ENCODE data around the gene NIPAL1.

Gene NIPAL1

DNA sequence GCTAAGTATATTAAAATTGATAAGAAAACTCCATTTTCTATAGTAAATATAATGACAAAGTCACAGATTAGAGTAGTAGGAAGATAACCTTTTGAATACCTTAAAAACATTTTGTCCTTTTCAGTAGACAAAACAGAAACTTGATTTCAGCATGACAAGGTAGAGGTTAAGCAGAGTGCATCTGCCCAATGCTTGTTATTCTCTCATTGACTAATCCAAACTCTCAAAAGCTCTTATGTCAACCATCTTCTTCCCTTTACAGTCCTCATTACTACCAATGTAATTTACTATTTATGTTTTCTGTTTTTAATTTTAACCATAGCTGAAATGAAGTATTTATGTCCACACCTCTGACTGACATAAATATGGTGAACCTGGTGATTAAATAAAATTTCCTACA lies 11.1 kb downstream of the NIPAL1 start:
- DNase-seq (ENCODE audit: low read depth in 2 of 2): no peak

- no peak for DNase-seq (ENCODE audit: low read depth in 2 of 2)
Measured at GRCh38 chr4:48028696-48029095, 12.1 kb downstream of the NIPAL1 start.

DNA sequence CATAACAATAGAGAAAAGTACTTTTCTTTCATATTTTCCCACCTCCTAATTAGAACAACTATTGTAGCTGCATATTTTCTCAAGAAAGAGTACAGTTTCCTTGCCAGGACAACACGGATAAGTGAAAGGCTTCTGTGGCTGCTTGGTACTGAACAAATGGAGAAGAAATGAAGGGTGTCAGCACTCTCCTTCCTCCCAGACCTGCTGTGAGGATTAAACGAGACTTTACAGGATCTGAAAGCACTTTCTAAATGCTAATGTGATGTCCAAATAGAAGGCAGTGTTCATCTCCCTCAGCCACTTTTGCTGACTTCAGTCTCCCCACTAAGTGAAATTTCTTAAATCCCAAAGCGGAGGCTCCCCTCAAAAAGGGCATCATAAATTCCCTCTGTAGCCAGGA lies 13.9 kb downstream of the NIPAL1 start:
- DNase-seq (ENCODE audit: low read depth in 2 of 2): no peak

- DNase-seq (ENCODE audit: low read depth in 2 of 2): no peak
Measured at GRCh38 chr4:48031802-48032525, 15.4 kb downstream of the NIPAL1 start.

DNA sequence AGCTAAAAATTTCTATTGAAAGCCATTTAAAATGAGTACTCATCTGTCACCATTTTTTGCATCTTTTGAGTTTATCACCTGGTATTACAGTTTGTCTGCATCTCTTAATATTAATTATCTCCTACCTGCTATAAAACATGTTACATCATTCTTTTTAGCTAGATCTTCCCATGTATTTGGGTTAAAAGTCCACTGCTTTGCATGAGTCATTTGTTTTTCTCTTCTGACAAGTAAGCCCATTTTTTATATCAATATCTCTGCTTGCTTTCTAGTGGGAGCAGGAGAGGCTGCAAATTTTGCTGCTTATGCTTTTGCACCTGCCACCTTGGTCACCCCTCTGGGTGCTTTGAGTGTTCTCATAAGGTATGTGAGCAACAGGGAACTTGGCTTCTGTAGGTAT lies 16.1 kb downstream of the NIPAL1 start:
- no peak for DNase-seq (ENCODE audit: low read depth in 2 of 2)

- DNase-seq (ENCODE audit: low read depth in 2 of 2): no peak
Measured at GRCh38 chr4:48033412-48033811, 16.8 kb downstream of the NIPAL1 start.

DNA sequence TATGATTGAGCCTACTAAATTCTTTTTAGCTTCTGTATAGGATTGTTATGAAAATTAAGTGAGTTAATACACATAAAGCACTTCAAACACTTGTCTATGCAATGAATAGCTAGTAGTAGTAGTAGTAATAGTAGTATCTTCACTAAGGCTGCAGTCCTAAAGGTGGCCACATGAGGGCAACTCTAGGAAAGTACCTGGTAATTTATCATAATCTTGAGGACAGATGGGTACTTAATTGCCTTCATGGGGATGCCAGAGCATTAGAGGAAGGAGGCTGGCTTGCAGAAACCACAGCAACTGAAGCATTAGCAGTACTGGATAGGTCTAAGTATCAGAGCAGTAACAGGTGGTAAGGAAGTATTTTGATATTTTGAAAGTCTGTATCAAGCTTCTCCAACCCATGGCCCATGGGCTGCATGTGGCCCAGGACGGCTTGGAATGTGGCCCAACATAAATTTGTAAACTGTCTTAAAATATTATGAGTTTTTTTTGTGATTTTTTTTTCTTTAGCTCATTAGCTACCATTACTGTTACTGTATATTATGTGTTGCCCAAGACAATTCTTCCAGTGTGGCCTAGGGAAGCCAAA lies 17.3 kb downstream of the NIPAL1 start:
- peak; percentile 46 to 47 for DNase-seq (ENCODE audit: low read depth in 2 of 2)

DNA sequence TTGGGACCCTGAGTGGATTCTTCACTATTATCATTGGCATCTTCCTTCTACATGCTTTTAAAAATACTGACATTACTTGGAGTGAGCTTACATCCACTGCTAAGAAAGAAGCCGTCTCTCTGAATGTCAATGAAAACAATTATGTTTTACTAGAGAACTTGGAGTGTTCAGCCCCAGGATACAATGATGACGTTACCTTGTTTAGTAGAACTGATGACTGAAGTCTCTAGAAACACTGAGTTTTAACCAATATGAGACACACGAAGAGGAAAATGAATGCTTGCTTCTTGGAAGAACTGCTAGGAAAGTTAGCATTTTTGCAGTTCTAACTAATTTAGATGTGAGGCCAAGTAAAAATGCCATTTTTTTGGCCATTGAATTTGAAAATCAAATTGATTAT lies 19.4 kb downstream of the NIPAL1 start:
- no peak for DNase-seq (ENCODE audit: low read depth in 2 of 2)

DNA sequence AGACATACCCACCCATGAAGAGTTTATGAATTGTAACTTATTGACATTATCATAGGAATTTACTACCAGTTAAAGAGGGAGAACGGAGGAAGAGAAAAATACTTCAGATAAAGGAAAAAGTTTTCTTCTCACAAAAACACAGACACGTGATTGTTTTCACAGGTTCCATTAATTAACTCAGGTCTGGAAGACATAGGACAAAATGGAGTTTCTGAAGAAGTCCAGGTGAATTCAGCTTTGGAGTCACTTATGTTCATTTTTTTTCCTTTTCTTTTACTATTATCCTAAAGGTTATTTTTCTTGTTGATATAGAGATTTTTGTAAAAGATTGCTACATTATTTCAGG lies 20.5 kb downstream of the NIPAL1 start:
- no peak for DNase-seq (ENCODE audit: low read depth in 2 of 2)

GRCh38 chr4:48038666-48039065 lies 22.1 kb downstream of the NIPAL1 start:
- no peak for DNase-seq (ENCODE audit: low read depth in 2 of 2)

GRCh38 chr4:48039561-48039960 lies 23.0 kb downstream of the NIPAL1 start:
- no peak for DNase-seq (ENCODE audit: low read depth in 2 of 2)

GRCh38 chr4:48041535-48042137 lies 25.1 kb downstream of the NIPAL1 start:
- DNase-seq (ENCODE audit: low read depth in 2 of 2): peak in 1 of 2 donors; percentile 21

DNA sequence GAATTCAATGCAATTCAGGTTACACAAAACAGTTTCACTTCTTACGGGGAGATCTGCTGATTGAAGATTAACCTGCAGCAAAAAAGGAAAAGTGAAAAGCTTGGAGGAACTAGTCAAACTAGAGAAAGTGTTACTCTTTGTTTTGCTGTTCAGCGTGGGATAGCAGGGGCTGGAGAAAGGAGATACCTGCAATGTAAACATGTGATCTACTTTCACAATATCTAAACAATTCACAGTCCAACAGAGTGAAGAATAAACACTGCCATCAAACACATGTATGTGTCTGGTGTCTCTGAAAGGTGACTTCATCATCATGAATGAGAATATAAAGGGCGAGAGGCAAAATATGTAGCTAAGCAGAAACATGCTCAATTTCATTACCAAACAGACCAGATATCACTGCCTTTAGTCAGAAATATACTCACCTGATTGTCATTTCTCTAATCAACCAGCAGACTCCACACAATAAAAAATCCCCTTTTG lies 26.4 kb downstream of the NIPAL1 start:
- no peak for DNase-seq (ENCODE audit: low read depth in 2 of 2)

DNA sequence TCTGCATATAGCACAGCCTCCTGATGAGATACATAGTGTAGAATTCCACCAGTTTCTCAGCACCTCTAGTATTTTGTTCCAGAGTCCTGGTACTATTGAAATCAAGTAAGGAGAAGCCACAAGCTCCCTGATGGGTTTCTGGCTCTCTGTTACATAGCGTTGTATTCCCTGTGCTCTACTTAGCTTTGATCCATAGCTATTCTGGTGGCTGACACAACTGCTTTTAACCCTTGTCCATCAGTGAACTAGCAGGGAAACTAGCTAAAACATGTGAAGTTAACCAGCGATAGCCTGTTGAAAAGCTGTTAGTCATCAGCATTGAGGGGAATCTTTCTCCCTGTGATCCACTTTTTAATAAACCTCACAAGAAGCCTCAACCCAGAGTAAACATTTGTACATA lies 26.9 kb downstream of the NIPAL1 start:
- no peak for DNase-seq (ENCODE audit: low read depth in 2 of 2)

- DNase-seq (ENCODE audit: low read depth in 2 of 2): no peak
Measured at GRCh38 chr4:48044298-48044697, 27.7 kb downstream of the NIPAL1 start.

DNA sequence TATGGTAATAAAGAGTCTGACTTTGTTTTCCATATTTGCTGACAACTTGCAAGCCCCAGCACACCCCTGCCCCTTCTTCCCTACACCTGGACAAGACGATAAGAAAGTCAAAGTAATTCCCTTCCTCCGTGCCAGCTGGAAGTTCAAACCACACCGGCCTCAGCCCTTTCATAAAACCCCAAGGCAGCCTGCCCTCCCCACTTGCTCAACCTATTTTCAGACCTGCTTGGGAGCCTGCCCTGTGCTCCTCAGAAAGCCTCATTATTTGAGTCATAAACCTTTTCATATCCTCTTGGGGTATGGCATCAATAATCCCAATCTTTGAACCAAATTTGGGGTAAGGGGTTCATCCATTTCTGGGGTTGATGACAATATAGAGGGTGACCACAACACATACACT lies 29.5 kb downstream of the NIPAL1 start:
- no peak for DNase-seq (ENCODE audit: low read depth in 2 of 2)

- peak; percentile 49 to 66 for DNase-seq (ENCODE audit: low read depth in 2 of 2)
Measured at GRCh38 chr4:48047421-48047844, 30.9 kb downstream of the NIPAL1 start.

DNA sequence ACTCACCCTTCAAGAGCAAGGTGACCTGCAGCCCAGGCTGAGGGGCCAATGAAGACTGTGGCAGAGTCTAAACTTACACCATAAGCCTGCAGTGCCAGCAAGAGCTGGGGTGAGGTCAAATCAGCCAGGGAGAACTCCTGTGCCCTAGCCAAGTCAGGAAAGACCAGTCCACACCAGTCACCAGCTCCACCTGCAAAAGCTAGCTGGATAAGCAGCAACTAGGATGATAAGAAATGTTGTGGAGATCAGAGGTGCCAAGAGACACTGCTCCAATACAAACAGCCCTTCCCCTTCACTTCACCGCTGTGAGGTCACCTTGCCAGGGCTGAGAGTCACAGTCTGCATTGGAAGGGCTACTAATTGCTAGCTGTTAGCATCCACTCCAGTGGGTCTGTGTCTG lies 31.3 kb downstream of the NIPAL1 start:
- no peak for DNase-seq (ENCODE audit: low read depth in 2 of 2)

DNA sequence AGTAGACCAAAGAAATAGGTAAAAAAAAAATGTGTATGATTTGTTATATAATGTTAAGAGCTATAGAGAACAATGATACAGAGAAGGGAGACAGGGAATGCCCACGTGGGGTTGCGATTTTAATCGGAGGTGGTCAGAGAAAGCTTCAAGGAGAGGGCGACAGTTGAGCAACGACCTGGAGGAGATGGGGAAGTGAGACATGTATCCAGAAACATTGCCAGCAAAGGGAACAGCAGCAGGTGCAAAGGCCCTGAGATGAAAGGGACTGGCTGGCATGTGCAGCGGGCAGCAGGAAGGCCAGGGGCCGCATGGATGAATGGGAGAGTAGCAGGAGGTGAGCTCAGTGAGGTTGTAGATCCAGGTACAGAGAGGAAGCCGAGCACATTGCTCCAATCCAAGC lies 32.9 kb downstream of the NIPAL1 start:
- DNase-seq (ENCODE audit: low read depth in 2 of 2): no peak

DNA sequence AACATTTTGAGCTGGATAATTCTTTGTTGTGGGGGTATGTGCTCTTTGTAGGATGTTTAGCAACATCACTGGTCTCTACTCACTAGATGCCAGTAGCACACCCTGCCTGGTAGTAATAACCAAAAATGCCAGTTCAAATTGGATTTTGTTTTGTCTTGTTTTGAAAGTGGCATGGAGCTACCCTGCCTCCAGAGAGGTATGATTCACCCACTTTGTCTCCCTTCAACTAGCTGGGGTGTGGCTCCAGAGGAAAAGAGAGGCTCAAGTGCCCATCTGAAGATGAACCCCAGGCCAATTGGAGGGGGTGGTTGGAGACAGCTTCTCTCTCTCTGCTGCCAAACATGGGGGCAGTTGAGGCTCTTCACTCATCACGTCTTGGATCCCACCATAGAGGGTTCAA lies 34.5 kb downstream of the NIPAL1 start:
- no peak for DNase-seq (ENCODE audit: low read depth in 2 of 2)

- DNase-seq (ENCODE audit: low read depth in 2 of 2): no peak
Measured at GRCh38 chr4:48058617-48059530, 42.3 kb downstream of the NIPAL1 start.

DNA sequence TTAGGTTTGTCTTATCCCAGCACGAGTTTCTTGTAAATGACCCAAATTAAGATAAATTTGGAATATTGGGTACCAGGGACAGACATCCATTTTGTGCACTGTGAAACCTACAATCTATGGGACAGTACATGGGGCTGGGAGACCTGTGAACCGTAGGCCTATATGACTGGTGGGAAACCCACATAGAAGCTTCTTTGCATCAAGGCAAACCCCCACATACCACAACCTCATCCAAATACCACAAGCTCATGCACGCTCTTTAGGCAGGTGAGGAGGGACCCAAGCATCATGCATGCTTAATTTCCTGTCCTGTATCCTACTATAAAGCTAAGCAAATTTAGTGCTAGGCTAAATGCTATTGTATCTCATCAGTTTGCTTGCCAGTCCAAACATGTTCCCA lies 47.8 kb downstream of the NIPAL1 start:
- DNase-seq (ENCODE audit: low read depth in 2 of 2): no peak

Measured in activated CD4-positive, alpha-beta T cell treated with anti-CD3 and anti-CD28 coated beads for 24 hours (primary cell).